K562 (cell line): Measurements from ENCODE around the gene ANKRD23. TPM values are rescaled to one million over a fixed set of nuclear protein-coding genes. Genes with fewer than 3 reads are reported as not detected.

Source experiments
- ARHGAP35 ChIP-seq: fragments of 450-650 bp; IDR thresholded peaks from 2 replicates; pipeline ENCODE4 v1.6.1; 2018; ENCODE audit not compliant: partially characterized antibody
- CBX1 ChIP-seq: sonication (generic); IDR thresholded peaks from 2 replicates; pipeline ENCODE4 v1.6.1; 2016; ENCODE audit warnings: antibody characterized with exemption, low read depth, mild to moderate bottlenecking
- ELF4 ChIP-seq: fragments of 450-650 bp; formaldehyde crosslinking; IDR thresholded peaks from 2 replicates; pipeline ENCODE4 v1.4.0; 2022; ENCODE audit warnings: missing genetic modification characterization
- FOXA1 ChIP-seq: fragments of 450-650 bp; IDR thresholded peaks from 2 replicates; pipeline ENCODE4 v1.6.1; 2016; ENCODE audit warnings: mild to moderate bottlenecking, borderline replicate concordance
- HNRNPLL ChIP-seq: fragments of 200-400 bp; formaldehyde crosslinking; IDR thresholded peaks from 2 replicates; pipeline ENCODE4 v1.6.1; 2017; ENCODE audit warnings: low read length, low read depth, mild to moderate bottlenecking; ENCODE audit not compliant: poor library complexity, severe bottlenecking
- NFATC3 ChIP-seq: fragments of 450-650 bp; IDR thresholded peaks from 2 replicates; pipeline ENCODE4 v1.6.1; 2017; ENCODE audit warnings: mild to moderate bottlenecking
- NONO ChIP-seq, 2 experiments: fragments of 200-400 bp in 1 of 2; fragments of 450-650 bp in 1 of 2; formaldehyde crosslinking in 1 of 2; IDR thresholded peaks; 2 replicates each; pipeline ENCODE4 v1.6.1; 2017; ENCODE audit warnings: low read depth in 2 of 2, mild to moderate bottlenecking in 2 of 2, moderate library complexity in 2 of 2, low read length in 1 of 2
- NRF1 ChIP-seq, 2 experiments: fragments of 450-650 bp; IDR thresholded peaks in 1 of 2; conservative IDR thresholded peaks in 1 of 2; 2 replicates each; pipeline ENCODE4 v1.6.1; 2014; ENCODE audit warnings: mild to moderate bottlenecking in 2 of 2
- POLR2AphosphoS5 ChIP-seq: IDR thresholded peaks from 2 replicates; pipeline ENCODE4 v1.6.1; 2011; ENCODE audit warnings: mild to moderate bottlenecking, low read depth, low read length, moderate library complexity; ENCODE audit not compliant: control insufficient read depth, insufficient read depth
- RAD51 ChIP-seq: fragments of 450-650 bp; IDR thresholded peaks from 2 replicates; pipeline ENCODE4 v1.7.1; 2016; ENCODE audit warnings: low read depth, mild to moderate bottlenecking, borderline replicate concordance
- RBBP5 ChIP-seq: fragments of 200-600 bp; sonication (generic); IDR thresholded peaks from 2 replicates; pipeline ENCODE4 v1.6.1; 2012; ENCODE audit warnings: borderline replicate concordance, mild to moderate bottlenecking, low read length, control low read depth, inconsistent platforms; ENCODE audit not compliant: insufficient read depth, poor library complexity, severe bottlenecking
- SMC3 ChIP-seq: conservative IDR thresholded peaks from 2 replicates; pipeline ENCODE4 v1.6.1; 2011; ENCODE audit warnings: low read depth, low read length, improper control_type of control experiment; ENCODE audit not compliant: insufficient read depth
- STAT5B ChIP-seq: fragments of 250-450 bp; sonication (Bioruptor Pico); IDR thresholded peaks from 2 replicates; pipeline ENCODE4 v1.8.0; 2021; ENCODE audit warnings: mild to moderate bottlenecking, inconsistent platforms
- TEAD4 ChIP-seq, 2 experiments: sonication (generic) in 1 of 2; formaldehyde crosslinking in 1 of 2; IDR thresholded peaks; 2 replicates each; pipeline versions ENCODE4 v1.6.1 to v1.8.0; 2012 to 2022; ENCODE audit warnings: borderline replicate concordance in 1 of 2, inconsistent platforms in 1 of 2, low read length in 1 of 2, mild to moderate bottlenecking in 1 of 2, missing genetic modification reagents in 1 of 2
- ZHX1 ChIP-seq: fragments of 150-350 bp; conservative IDR thresholded peaks from 2 replicates; pipeline ENCODE4 v1.6.1; 2014; ENCODE audit warnings: low read length
- ZNF133 ChIP-seq: fragments of 250-450 bp; sonication (Bioruptor Pico); IDR thresholded peaks from 2 replicates; pipeline ENCODE4 v1.4.0; 2020; ENCODE audit warnings: mild to moderate bottlenecking
- ZNF3 ChIP-seq: fragments of 250-450 bp; sonication (Bioruptor Pico); IDR thresholded peaks from 2 replicates; pipeline ENCODE4 v1.5.0; 2021; ENCODE audit warnings: mild to moderate bottlenecking, moderate library complexity
- ZNF592 ChIP-seq: fragments of 450-650 bp; IDR thresholded peaks from 2 replicates; pipeline ENCODE4 v1.6.1; 2017; ENCODE audit warnings: antibody characterized with exemption, mild to moderate bottlenecking
- ZNF717 ChIP-seq: fragments of 250-450 bp; sonication (Bioruptor Pico); IDR thresholded peaks from 2 replicates; pipeline ENCODE4 v1.5.0; 2021
- polyA plus RNA-seq, 8 experiments: library from polyadenylated mRNA; depleted of rRNA in 4 of 8; stranded (reverse) in 5 of 8; unstranded in 3 of 8; fragments of >200 nt; fragmentation: Nextera tagmentation in 2 of 8; fragmentation: Illumina TruSeq in 1 of 8; extraction: Ambion mirVana in 2 of 8; extraction: Trizol in 1 of 8; gene quantifications; 2 replicates each; pipeline versions ENCODE4 v1.2.1 to v1.2.3, GENCODE V29; 2011 to 2014; ENCODE audit warnings: inconsistent platforms in 1 of 8, missing spikeins in 1 of 8
- total RNA-seq, 7 experiments: library from RNA; depleted of rRNA in 6 of 7; stranded (reverse); fragments of >200 nt in 6 of 7; fragmentation: Illumina TruSeq in 2 of 7; extraction: Trizol in 2 of 7; gene quantifications; 2 replicates each; pipeline versions ENCODE4 v1.2.1 to v1.2.3, GENCODE V29; 2011 to 2021; ENCODE audit warnings: low replicate concordance in 1 of 7

The ANKRD23 gene
- total and polyA plus RNA-seq, 9 of the 15 experiments (the other 6 are each of a cell fraction or from before 2014, with no cell fraction given), result 0.32 to 4.8 (median 2.8) TPM

- TF ChIP-seq ZNF592 (peak; percentile 21; the same call in 1 of the 2 replicates), NFATC3 (no peak), TEAD4 (IDR thresholded peaks at IDR 0.05; ENCODE audit: low read length) (no peak), TEAD4 (CRISPR knock-in tag; IDR thresholded peaks at IDR 0.05; ENCODE audit: borderline replicate concordance) (no peak), RAD51 (no peak), ARHGAP35 (no peak), NONO (IDR thresholded peaks at IDR 0.05; ENCODE audit: low read depth in 2 of 2, low read length in 1 of 2) (peak in 1 of 2 experiments; percentile 32; a peak in 1 of 4 replicates), RBBP5 (peak; percentile 10), POLR2AphosphoS5 (peak; percentile 55; the same call in 1 of the 2 replicates), HNRNPLL (no peak), SMC3 (no peak), ZNF3 (CRISPR knock-in tag) (no peak), ZNF133 (CRISPR knock-in tag) (no peak), STAT5B (CRISPR knock-in tag) (no peak), ZNF717 (CRISPR knock-in tag) (no peak), CBX1 (no peak), NRF1 (conservative IDR thresholded peaks at IDR 0.05 in 1 of 2, IDR thresholded peaks at IDR 0.05 in 1 of 2) (peak; percentile 34 to 51; a peak in 2 of 4 replicates), FOXA1 (no peak), ELF4 (CRISPR knock-in tag) (no peak), ZHX1 (no peak)
These were observed 26.2 kb upstream of the ANKRD23 start, which contains the start of gene SEMA4C (continued) for GRCh38 chr2:96869822-96870625.
